Right lobe of liver (tissue), 4 donors: ENCODE measurements around the gene CDH2.

ENCODE experiments used
- CTCF ChIP-seq, 4 donors: fragments of 200-600 bp in 3 of 4; fragments of 450-650 bp in 1 of 4; IDR thresholded peaks; one replicate each; pipeline versions ENCODE4 v1.5.1 to v1.8.0; 2016 to 2022; ENCODE audit warnings: antibody characterized with exemption in 4 of 4, mild to moderate bottlenecking in 2 of 4
- POLR2A ChIP-seq: fragments of 450-650 bp; IDR thresholded peaks from one replicate; pipeline ENCODE4 v1.6.1; 2017; ENCODE audit warnings: antibody characterized with exemption, mild to moderate bottlenecking
- donor health status: DM: no; HTN: no; CAD: no.
- donor health status: DM: no; HTN: no; CAD: no.
- donor health status: DM: no; HTN: yes; CAD: no.

GRCh38 chr18:28041366-28041765 is 135.6 kb downstream of the CDH2 start:
- TF ChIP-seq CTCF (IDR thresholded peaks at IDR 0.05) = no peak
- no peak for TF ChIP-seq POLR2A
